GM12878 (cell line): ENCODE results near the gene HMGCLL1.

Source experiments
- CTCF ChIP-seq, 3 experiments: IDR thresholded peaks in 2 of 3; conservative IDR thresholded peaks in 1 of 3; 2 replicates each; pipeline ENCODE4 v1.5.1; 2011; ENCODE audit warnings: low read depth in 3 of 3, low read length in 3 of 3, mild to moderate bottlenecking in 3 of 3, control low read depth in 2 of 3, moderate library complexity in 2 of 3, inconsistent platforms in 1 of 3, mixed read lengths in 1 of 3; ENCODE audit not compliant: control insufficient read depth in 2 of 3, insufficient read depth in 1 of 3; ENCODE audit errors: extremely low read depth in 1 of 3
- EP300 ChIP-seq, 2 experiments: fragments of 150-350 bp in 1 of 2; IDR thresholded peaks; 2 replicates each; pipeline ENCODE4 v1.6.1; 2011 to 2012; ENCODE audit warnings: low read depth in 2 of 2, low read length in 2 of 2, borderline replicate concordance in 1 of 2, improper control_type of control experiment in 1 of 2, inconsistent platforms in 1 of 2; ENCODE audit not compliant: control insufficient read depth in 1 of 2
- EZH2 ChIP-seq: IDR thresholded peaks from 2 replicates; pipeline ENCODE4 v1.6.1; 2012; ENCODE audit warnings: low read depth, mild to moderate bottlenecking, control low read depth, inconsistent platforms, low read length, borderline replicate concordance; ENCODE audit not compliant: control insufficient read depth
- MEF2A ChIP-seq: IDR thresholded peaks from 2 replicates; pipeline ENCODE4 v1.6.1; 2011; ENCODE audit warnings: low read depth, mild to moderate bottlenecking, low read length, moderate library complexity; ENCODE audit not compliant: insufficient read depth
- MLLT1 ChIP-seq: fragments of 450-650 bp; IDR thresholded peaks from 2 replicates; pipeline ENCODE4 v1.6.1; 2016; ENCODE audit warnings: mild to moderate bottlenecking
- MTA2 ChIP-seq: fragments of 450-650 bp; IDR thresholded peaks from 2 replicates; pipeline ENCODE4 v1.6.1; 2016; ENCODE audit warnings: low read depth, mild to moderate bottlenecking, moderate library complexity
- POLR2A ChIP-seq: IDR thresholded peaks from 2 replicates; pipeline ENCODE4 v1.6.1; 2011; ENCODE audit warnings: low read depth, mild to moderate bottlenecking, low read length
- POLR2AphosphoS5 ChIP-seq: IDR thresholded peaks from 2 replicates; pipeline ENCODE4 v1.6.1; 2011; ENCODE audit warnings: mild to moderate bottlenecking, low read length, inconsistent platforms
- RAD21 ChIP-seq: IDR thresholded peaks from 2 replicates; pipeline ENCODE4 v1.6.1; 2011; ENCODE audit warnings: mild to moderate bottlenecking, low read depth, low read length, moderate library complexity; ENCODE audit not compliant: insufficient read depth
- RFX5 ChIP-seq: IDR thresholded peaks from 2 replicates; pipeline ENCODE4 v1.6.1; 2011; ENCODE audit warnings: low read depth, low read length, improper control_type of control experiment
- SMAD1 ChIP-seq: fragments of 450-650 bp; IDR thresholded peaks from 2 replicates; pipeline ENCODE4 v1.6.1; 2018; ENCODE audit warnings: mild to moderate bottlenecking, low read depth; ENCODE audit not compliant: partially characterized antibody
- TCF12 ChIP-seq: IDR thresholded peaks from 2 replicates; pipeline ENCODE4 v1.6.1; 2011; ENCODE audit warnings: low read depth, mild to moderate bottlenecking, low read length
- ZNF384 ChIP-seq: IDR thresholded peaks from 2 replicates; pipeline ENCODE4 v1.6.1; 2012; ENCODE audit warnings: low read depth, mild to moderate bottlenecking, low read length, improper control_type of control experiment, borderline replicate concordance
- ZSCAN29 ChIP-seq: fragments of 450-650 bp; IDR thresholded peaks from 2 replicates; pipeline ENCODE4 v1.6.1; 2017; ENCODE audit warnings: mild to moderate bottlenecking, moderate library complexity

DNA sequence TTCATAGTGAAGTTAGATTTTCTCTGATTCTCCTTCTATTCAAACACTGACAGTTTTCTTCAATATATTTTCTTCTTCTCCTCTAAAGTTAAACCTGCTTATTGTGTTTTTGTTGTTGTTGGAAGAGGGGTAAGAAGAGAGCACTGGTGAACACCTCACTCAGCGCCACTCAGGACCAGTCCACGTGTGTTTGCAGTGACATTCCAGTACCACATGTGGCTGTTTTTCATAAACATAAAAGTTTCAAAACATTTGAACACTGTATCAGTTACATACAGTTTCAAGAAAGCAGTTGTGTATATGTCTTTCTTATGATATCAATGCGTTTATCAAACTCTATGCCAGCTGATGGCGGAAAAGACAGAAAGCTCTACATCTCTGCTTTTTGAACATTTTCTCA lies 86.7 kb downstream of the HMGCLL1 start:
- TF ChIP-seq CTCF (IDR thresholded peaks at IDR 0.05 in 2 of 3, conservative IDR thresholded peaks at IDR 0.05 in 1 of 3; ENCODE audit: control insufficient read depth in 2 of 3, extremely low read depth in 1 of 3, insufficient read depth in 1 of 3, low read depth in 3 of 3, low read length in 3 of 3) (no peak), POLR2A (no peak), MEF2A (no peak), TCF12 (no peak), ZNF384 (no peak), EZH2 (no peak), POLR2AphosphoS5 (no peak), EP300 (IDR thresholded peaks at IDR 0.05; ENCODE audit: borderline replicate concordance in 1 of 2, control insufficient read depth in 1 of 2, low read depth in 2 of 2, low read length in 2 of 2) (no peak), ZSCAN29 (no peak), MLLT1 (no peak), RAD21 (no peak), RFX5 (no peak), MTA2 (no peak), SMAD1 (no peak)
